SK-N-SH treated with all-trans-retinoic acid at 6 μM for 48 hours (cell line): ENCODE results near the gene MMP11.

Experiments used
- ATAC-seq: fragments of 200-7000 bp; cut with Tn5 transposase; 3 replicates; pipeline ENCODE4 v1.9.1; 2020; ENCODE audit warnings: mild to moderate bottlenecking, moderate library complexity
- ARNTL ChIP-seq: fragments of 450-650 bp; formaldehyde crosslinking; IDR thresholded peaks from 2 replicates; pipeline ENCODE4 v1.5.0; 2020; ENCODE audit warnings: low read depth, mild to moderate bottlenecking, moderate library complexity, borderline replicate concordance
- BACH2 ChIP-seq: fragments of 250-450 bp; sonication (Bioruptor Pico); IDR thresholded peaks from 2 replicates; pipeline ENCODE4 v1.9.0; 2021; ENCODE audit warnings: mild to moderate bottlenecking, borderline replicate concordance
- CREB5 ChIP-seq: fragments of 250-450 bp; sonication (Bioruptor Pico); IDR thresholded peaks from 2 replicates; pipeline ENCODE4 v1.5.1; 2020; ENCODE audit warnings: low read depth, mild to moderate bottlenecking, moderate library complexity
- CSDC2 ChIP-seq: fragments of 250-450 bp; sonication (Bioruptor Pico); IDR thresholded peaks from 2 replicates; pipeline ENCODE4 v1.5.0; 2020; ENCODE audit warnings: mild to moderate bottlenecking, moderate library complexity
- ESRRG ChIP-seq: fragments of 250-450 bp; sonication (Bioruptor Pico); IDR thresholded peaks from 2 replicates; pipeline ENCODE4 v1.6.1; 2021; ENCODE audit warnings: mild to moderate bottlenecking
- GLIS3 ChIP-seq: fragments of 250-450 bp; sonication (Bioruptor Pico); IDR thresholded peaks from 2 replicates; pipeline ENCODE4 v1.5.0; 2020; ENCODE audit warnings: mild to moderate bottlenecking, moderate library complexity
- ISL1 ChIP-seq: fragments of 250-450 bp; sonication (Bioruptor Pico); IDR thresholded peaks from 2 replicates; pipeline ENCODE4 v2.1.2; 2022; ENCODE audit warnings: mild to moderate bottlenecking, moderate library complexity
- PATZ1 ChIP-seq: fragments of 250-450 bp; sonication (Bioruptor Pico); IDR thresholded peaks from 2 replicates; pipeline ENCODE4 v1.8.0; 2020; ENCODE audit warnings: mild to moderate bottlenecking, moderate library complexity, borderline replicate concordance
- PPARA ChIP-seq: fragments of 250-450 bp; sonication (Bioruptor Pico); IDR thresholded peaks from 2 replicates; pipeline ENCODE4 v1.5.0; 2020; ENCODE audit warnings: mild to moderate bottlenecking, borderline replicate concordance
- RARB ChIP-seq: fragments of 250-450 bp; sonication (Bioruptor Pico); IDR thresholded peaks from 2 replicates; pipeline ENCODE4 v1.8.0; 2021; ENCODE audit warnings: mild to moderate bottlenecking, moderate library complexity
- SNAI2 ChIP-seq: fragments of 250-450 bp; sonication (Bioruptor Pico); IDR thresholded peaks from 2 replicates; pipeline ENCODE4 v1.5.0; 2020; ENCODE audit warnings: mild to moderate bottlenecking, moderate library complexity
- TCF4 ChIP-seq: fragments of 250-450 bp; sonication (Bioruptor Pico); IDR thresholded peaks from 2 replicates; pipeline ENCODE4 v1.8.0; 2021; ENCODE audit warnings: mild to moderate bottlenecking, moderate library complexity, borderline replicate concordance
- TSHZ2 ChIP-seq: fragments of 250-450 bp; sonication (Bioruptor Pico); IDR thresholded peaks from 2 replicates; pipeline ENCODE4 v1.5.0; 2020; ENCODE audit warnings: mild to moderate bottlenecking, moderate library complexity
- ZC3H10 ChIP-seq: fragments of 250-450 bp; sonication (Bioruptor Pico); IDR thresholded peaks from 2 replicates; pipeline ENCODE4 v1.5.1; 2021; ENCODE audit warnings: mild to moderate bottlenecking, moderate library complexity
- ZFP3 ChIP-seq: fragments of 250-450 bp; sonication (Bioruptor Pico); IDR thresholded peaks from 2 replicates; pipeline ENCODE4 v1.5.0; 2020; ENCODE audit warnings: mild to moderate bottlenecking, moderate library complexity
- ZFP30 ChIP-seq: fragments of 450-650 bp; formaldehyde crosslinking; IDR thresholded peaks from 2 replicates; pipeline ENCODE4 v1.5.0; 2022; ENCODE audit warnings: mild to moderate bottlenecking, moderate library complexity
- ZNF565 ChIP-seq: fragments of 450-650 bp; formaldehyde crosslinking; conservative IDR thresholded peaks from 2 replicates; pipeline ENCODE4 v1.5.0; 2020; ENCODE audit warnings: low read depth, mild to moderate bottlenecking, moderate library complexity
- ZNF70 ChIP-seq: fragments of 450-650 bp; formaldehyde crosslinking; IDR thresholded peaks from 2 replicates; pipeline ENCODE4 v1.5.0; 2020; ENCODE audit warnings: mild to moderate bottlenecking, moderate library complexity
- ZNF8 ChIP-seq: fragments of 450-650 bp; formaldehyde crosslinking; IDR thresholded peaks from 2 replicates; pipeline ENCODE4 v1.5.0; 2020; ENCODE audit warnings: mild to moderate bottlenecking, moderate library complexity
- TF ChIP-seq, protein P1 (sequence below): fragments of 250-450 bp; sonication (Bioruptor Pico); IDR thresholded peaks from 2 replicates; pipeline ENCODE4 v1.5.1; 2021; ENCODE audit warnings: mild to moderate bottlenecking, moderate library complexity

MMP11 gene

DNA sequence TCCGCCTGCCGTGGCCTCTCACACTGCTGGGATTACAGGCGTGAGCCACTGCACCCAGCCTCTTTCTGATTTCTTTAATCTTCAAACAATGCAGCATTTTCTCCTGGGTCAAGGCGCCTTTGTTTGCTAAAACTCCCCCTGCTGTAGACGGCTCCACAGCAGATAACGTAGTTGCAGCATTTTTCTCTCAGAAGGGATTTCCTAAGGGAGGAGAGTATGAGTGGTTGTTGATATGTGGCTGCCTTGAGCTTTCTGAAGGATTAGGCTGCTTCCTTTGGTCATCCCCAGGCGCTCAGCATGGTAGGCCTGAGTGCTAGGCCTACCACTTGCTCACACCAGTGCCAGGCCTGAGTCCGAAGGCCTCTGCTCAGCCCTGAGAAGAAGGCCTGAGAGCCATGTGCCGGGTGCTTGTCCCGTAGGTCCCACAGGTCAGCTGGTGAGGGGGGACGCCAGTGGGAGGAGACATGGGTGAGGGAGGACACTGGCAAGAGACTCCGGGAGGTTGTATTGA lies 32.2 kb downstream of the MMP11 start (continued):
- no peak for TF ChIP-seq PATZ1 (CRISPR knock-in tag)
- no peak for TF ChIP-seq ISL1 (CRISPR knock-in tag)
- no peak for TF ChIP-seq ARNTL
- TF ChIP-seq ZNF70: no peak
- TF ChIP-seq, protein P1, sequence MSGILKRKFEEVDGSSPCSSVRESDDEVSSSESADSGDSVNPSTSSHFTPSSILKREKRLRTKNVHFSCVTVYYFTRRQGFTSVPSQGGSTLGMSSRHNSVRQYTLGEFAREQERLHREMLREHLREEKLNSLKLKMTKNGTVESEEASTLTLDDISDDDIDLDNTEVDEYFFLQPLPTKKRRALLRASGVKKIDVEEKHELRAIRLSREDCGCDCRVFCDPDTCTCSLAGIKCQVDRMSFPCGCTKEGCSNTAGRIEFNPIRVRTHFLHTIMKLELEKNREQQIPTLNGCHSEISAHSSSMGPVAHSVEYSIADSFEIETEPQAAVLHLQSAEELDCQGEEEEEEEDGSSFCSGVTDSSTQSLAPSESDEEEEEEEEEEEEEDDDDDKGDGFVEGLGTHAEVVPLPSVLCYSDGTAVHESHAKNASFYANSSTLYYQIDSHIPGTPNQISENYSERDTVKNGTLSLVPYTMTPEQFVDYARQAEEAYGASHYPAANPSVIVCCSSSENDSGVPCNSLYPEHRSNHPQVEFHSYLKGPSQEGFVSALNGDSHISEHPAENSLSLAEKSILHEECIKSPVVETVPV (CRISPR knock-in tag): no peak
- TF ChIP-seq BACH2: no peak
- TF ChIP-seq RARB: no peak
- TF ChIP-seq CSDC2 (CRISPR knock-in tag): no peak

DNA sequence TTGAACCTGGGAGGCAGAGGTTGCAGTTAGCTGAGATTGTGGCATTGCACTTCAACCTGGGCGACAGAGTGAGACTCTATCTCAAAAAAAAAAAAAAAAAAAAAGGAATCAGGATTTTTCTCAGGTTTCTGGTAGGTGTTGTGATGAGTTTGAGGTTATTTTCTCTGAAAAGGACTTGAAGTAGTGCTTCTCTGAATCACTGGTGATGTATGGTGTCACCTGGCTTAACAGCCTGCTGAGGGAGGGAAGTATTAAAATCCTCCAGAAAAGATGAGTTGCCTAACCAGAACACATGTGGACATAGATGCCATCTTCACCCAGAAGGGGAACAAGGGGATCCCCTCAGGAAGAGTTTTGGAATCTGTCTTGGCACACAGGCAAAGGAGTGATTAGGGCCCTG lies 34.2 kb downstream of the MMP11 start:
- ATAC-seq: no peak
- no peak for TF ChIP-seq CREB5

DNA sequence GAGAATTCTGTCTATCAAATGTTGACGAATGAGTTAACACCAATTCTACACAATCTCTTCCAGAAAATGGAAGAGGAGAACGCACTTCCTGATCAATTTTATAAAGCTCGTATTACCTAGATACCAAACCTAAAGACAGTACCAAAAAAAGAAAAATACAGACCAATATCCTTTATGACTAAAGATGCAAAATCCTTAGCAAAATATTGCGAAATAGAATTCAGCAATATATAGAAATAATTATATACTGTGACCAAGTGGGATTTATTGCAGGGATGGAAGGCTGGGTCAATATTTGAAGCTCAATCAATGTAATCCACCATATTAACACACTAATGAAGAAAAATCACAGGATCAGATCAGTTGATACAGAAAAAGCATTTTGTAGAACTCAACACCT lies 39.7 kb downstream of the MMP11 start:
- no peak for ATAC-seq
- no peak for TF ChIP-seq ZNF70
- TF ChIP-seq ESRRG (CRISPR knock-in tag): no peak
- TF ChIP-seq ZFP30 (CRISPR knock-in tag): no peak
- no peak for TF ChIP-seq SNAI2 (CRISPR knock-in tag)
- TF ChIP-seq ZNF565 (CRISPR knock-in tag): no peak
- no peak for TF ChIP-seq ISL1 (CRISPR knock-in tag)
- TF ChIP-seq TSHZ2 (CRISPR knock-in tag): no peak
- TF ChIP-seq GLIS3 (CRISPR knock-in tag): no peak
- TF ChIP-seq CREB5: no peak
- no peak for TF ChIP-seq CSDC2 (CRISPR knock-in tag)
- no peak for TF ChIP-seq ARNTL
- TF ChIP-seq ZNF8: no peak
- no peak for TF ChIP-seq ZFP3 (CRISPR knock-in tag)
- TF ChIP-seq, protein P1 (CRISPR knock-in tag): no peak

DNA sequence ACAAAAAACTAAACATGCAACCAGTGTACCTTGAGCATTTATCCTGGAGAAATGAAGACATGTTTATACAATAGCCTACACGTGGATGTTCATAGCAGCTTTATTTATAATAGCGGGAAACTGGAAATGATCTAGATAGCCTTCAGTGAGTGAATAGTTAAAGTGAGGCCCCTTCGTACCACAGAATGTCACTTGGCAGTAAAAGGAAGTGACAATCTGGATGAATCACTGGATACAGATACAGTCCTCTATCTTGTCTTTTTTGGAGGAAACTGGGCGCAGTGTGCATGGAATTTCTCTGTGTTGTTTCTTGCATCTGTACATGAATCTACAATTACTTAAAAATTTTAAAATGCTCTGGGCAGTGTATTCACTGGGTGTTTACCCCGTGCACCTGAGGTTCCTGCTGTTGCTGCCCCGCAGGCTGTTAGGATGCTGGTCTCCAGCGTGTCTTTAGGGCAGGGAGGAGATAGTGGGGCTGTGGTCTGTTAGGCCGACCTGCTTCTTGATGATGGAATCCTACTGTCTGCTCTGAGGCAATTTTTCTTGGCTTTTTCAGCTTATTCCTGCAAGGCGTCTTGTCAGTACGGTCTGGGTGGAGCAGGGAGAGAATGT lies 43.0 kb downstream of the MMP11 start:
- ATAC-seq: no peak; the same call in 1 of the 3 replicates
- no peak for TF ChIP-seq TCF4
- TF ChIP-seq ZC3H10 (CRISPR knock-in tag): no peak
- no peak for TF ChIP-seq BACH2
- TF ChIP-seq, protein P1 (CRISPR knock-in tag): no peak
- no peak for TF ChIP-seq PPARA (CRISPR knock-in tag)
- no peak for TF ChIP-seq GLIS3 (CRISPR knock-in tag)
- no peak for TF ChIP-seq ARNTL
- TF ChIP-seq SNAI2 (CRISPR knock-in tag): no peak
- no peak for TF ChIP-seq ZNF70
- TF ChIP-seq ESRRG (CRISPR knock-in tag): no peak
- TF ChIP-seq ZNF8: no peak
